Aorta (tissue), 5 donors: ENCODE measurements around the gene NEO1. TPM values are rescaled to one million over a fixed set of nuclear protein-coding genes. Genes with fewer than 3 reads are reported as not detected.
A peak's percentile ranks its signal among the peaks of the same experiment; 100 is the strongest.

Experiments used
- ATAC-seq: fragments of 200-7000 bp; cut with Tn5 transposase; one replicate; pipeline ENCODE4 v1.9.1; 2022; ENCODE audit warnings: moderate library complexity; ENCODE audit not compliant: low FRiP score
- DNase-seq, 2 donors: peaks; one replicate each; pipeline ENCODE4 v3.0.0-alpha.2; 2020
- H3K27ac ChIP-seq, 2 donors: one replicate each; pipeline ENCODE4 v1.5.1; 2013; ENCODE audit warnings: low read length in 2 of 2, mild to moderate bottlenecking in 2 of 2, moderate library complexity in 2 of 2, control low read depth in 1 of 2, inconsistent platforms in 1 of 2, low read depth in 1 of 2
- H3K27me3 ChIP-seq, 2 donors: one replicate each; pipeline ENCODE4 v1.6.1; 2013; ENCODE audit warnings: control low read depth in 1 of 2, low read length in 1 of 2, mild to moderate bottlenecking in 1 of 2, moderate library complexity in 1 of 2; ENCODE audit not compliant: insufficient read depth in 2 of 2, control insufficient read depth in 1 of 2
- H3K36me3 ChIP-seq, 2 donors: one replicate each; pipeline ENCODE4 v1.6.1; 2013; ENCODE audit warnings: control low read depth in 1 of 2, low read length in 1 of 2, mild to moderate bottlenecking in 1 of 2; ENCODE audit not compliant: insufficient read depth in 2 of 2, control insufficient read depth in 1 of 2
- H3K4me1 ChIP-seq, 2 donors: one replicate each; pipeline ENCODE4 v1.6.1; 2013; ENCODE audit warnings: low read length in 2 of 2, control low read depth in 1 of 2, mild to moderate bottlenecking in 1 of 2, moderate library complexity in 1 of 2; ENCODE audit not compliant: insufficient read depth in 2 of 2, control insufficient read depth in 1 of 2
- H3K4me3 ChIP-seq, 2 donors: one replicate each; pipeline ENCODE4 v1.5.1; 2013; ENCODE audit warnings: low read length in 2 of 2, control low read depth in 1 of 2, mild to moderate bottlenecking in 1 of 2
- H3K9me3 ChIP-seq: one replicate; pipeline ENCODE4 v1.6.1; 2013; ENCODE audit warnings: mild to moderate bottlenecking, low read length; ENCODE audit not compliant: control insufficient read depth
- WGBS, 2 donors: extraction: QIAGEN DNeasy Blood & Tissue Kit; methylation state at CpG; one replicate each; pipeline ENCODE4 v1.1.7; 2013; 5-methylcytosine and 5-hydroxymethylcytosine counted together
- intact Hi-C, 2 donors: fragments of 100-400 bp; cut with DNase I; formaldehyde crosslinking; loops; one replicate each; pipeline versions ENCODE4 v1.14.2 to v1.15.0; 2022
- polyA plus RNA-seq, 2 donors: library from polyadenylated mRNA; stranded (reverse); fragments of 200-250 nt; gene quantifications; one replicate each; pipeline ENCODE4 v1.2.3, GENCODE V29; 2013
- total RNA-seq, 2 donors: library from RNA; stranded (reverse); fragmentation: NEBNext Ultra II Directional; extraction: Animal tissue kit (Norgen Biotek cat#: 25700); gene quantifications; one replicate each; pipeline ENCODE4 v1.2.1, GENCODE V29; 2021
- donor health status: healthy with polysubstance abuse.
- donor health status: Bipolar disorder and iron deficiency.
- donor health status: DM: no; HTN: no; CAD: no.
- donor health status: DM: no; HTN: no; CAD: no.
- donor health status: DM: yes; HTN: yes; CAD: no.

The NEO1 gene
- total and polyA plus RNA-seq, 4 donors, result 11.3 to 46.7 (median 24.7) TPM

- no peaks in the 10 kb centered on the region for H3K9me3 ChIP-seq
- DNase-seq, result no peak
- no peak for ATAC-seq
- H3K27me3 ChIP-seq, result no peaks in the 10 kb centered on the region
- no peak overlapping the region for H3K4me3 ChIP-seq
- intact Hi-C loops, result loop anchor here (10.0 kb wide), 2 partner anchors 101 to 111 kb away; no protein-coding TSS in a partner anchor
- 23 to 41% methylated on average over 1 of the region's 1 CpG for WGBS, 2 donors
- no peak overlapping the region for H3K27ac ChIP-seq
- no peaks in the 10 kb centered on the region for H3K4me1 ChIP-seq
- no peaks in the 10 kb centered on the region for H3K36me3 ChIP-seq
These were observed 81.9 kb downstream of the NEO1 start for GRCh38 chr15:73134196-73134595.

DNA sequence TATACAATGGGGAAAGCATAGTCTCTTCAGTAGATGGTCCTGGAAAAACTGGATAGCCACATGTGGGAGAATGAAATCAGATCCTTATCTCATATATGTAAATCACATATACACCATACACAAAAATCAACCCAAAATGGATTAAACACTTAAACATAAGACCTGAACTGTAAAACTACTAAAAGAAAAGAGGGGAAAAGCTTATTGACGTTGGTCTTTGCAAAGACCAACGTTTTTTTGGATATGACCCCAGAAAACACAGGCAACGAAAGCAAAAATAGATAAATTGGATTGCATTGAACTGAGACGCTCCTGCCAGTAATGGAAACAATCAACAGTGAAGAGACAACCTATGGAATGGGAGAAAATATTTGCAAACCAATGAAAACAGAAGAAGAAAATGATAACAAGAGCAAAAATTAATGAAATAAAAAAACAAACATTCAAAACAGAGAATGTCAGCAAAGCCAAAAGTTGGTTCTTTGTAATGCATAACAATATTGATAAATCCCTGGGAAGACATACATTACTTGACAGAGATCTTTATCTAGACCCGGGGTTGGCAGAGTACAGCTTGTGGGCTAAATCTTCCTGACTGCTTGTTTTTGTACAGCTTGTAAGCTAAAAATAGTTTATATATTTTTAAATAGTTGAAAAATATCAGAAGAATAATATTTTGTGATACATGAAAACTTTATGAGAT, 86.9 kb downstream of the NEO1 start:
- ATAC-seq (no peak), DNase-seq (no peak)
- intact Hi-C loops, result loop anchor here (10.0 kb wide), 2 partner anchors 96 to 106 kb away; no protein-coding TSS in a partner anchor
- no peaks in the 10 kb centered on the region for H3K36me3 ChIP-seq
- peaks cover 0 to 4% of the 10 kb centered on the region in 2 donors for H3K4me1 ChIP-seq
- 2 to 9% methylated on average over 5 of the region's 5 CpGs for WGBS, 2 donors
- peak overlapping the region in 1 of 2 donors; percentile 43 for H3K27ac ChIP-seq
- no peaks in the 10 kb centered on the region for H3K27me3 ChIP-seq
- H3K9me3 ChIP-seq, result no peaks in the 10 kb centered on the region
- H3K4me3 ChIP-seq, result no peak overlapping the region

DNA sequence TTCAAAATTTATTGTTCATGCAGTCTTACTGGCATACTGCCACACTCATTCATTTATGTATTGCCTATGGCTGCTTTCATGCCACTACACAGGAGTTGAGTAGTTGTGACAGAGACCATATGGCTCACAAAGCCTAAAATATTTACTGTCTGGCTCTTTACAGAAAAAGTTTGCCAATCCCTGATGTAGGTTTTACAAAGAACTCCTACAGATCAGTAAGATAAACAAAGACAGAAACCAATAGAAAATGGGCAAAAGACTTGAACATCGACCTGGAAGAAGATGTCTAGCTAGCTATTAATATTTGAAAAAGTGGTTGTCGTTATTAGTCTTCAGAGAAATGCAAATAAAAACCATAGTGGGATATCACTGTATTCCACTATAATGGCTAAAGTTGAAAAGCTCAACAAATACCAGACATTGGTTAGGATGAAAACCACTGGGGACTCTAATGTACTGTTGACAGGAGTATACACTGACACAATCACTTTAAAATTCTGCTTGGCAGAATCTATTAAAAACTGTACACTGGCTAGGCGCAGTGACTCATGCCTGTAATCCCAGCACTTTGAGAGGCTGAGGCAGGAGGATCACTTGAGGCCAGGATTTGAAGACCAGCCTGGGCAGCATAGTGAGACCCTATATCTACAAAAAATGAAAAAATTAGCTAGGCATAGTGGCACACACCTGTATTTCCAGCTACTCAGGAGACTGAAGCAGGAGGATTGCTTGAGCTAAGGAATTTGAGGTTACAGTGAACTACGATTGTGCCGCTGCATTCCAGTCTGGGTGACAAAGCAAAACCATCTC, 87.7 kb downstream of the NEO1 start:
- intact Hi-C loops, result loop anchor here (10.0 kb wide), 2 partner anchors 95 to 105 kb away; no protein-coding TSS in a partner anchor
- 48 to 53% methylated on average over 5 of the region's 5 CpGs for WGBS, 2 donors

DNA sequence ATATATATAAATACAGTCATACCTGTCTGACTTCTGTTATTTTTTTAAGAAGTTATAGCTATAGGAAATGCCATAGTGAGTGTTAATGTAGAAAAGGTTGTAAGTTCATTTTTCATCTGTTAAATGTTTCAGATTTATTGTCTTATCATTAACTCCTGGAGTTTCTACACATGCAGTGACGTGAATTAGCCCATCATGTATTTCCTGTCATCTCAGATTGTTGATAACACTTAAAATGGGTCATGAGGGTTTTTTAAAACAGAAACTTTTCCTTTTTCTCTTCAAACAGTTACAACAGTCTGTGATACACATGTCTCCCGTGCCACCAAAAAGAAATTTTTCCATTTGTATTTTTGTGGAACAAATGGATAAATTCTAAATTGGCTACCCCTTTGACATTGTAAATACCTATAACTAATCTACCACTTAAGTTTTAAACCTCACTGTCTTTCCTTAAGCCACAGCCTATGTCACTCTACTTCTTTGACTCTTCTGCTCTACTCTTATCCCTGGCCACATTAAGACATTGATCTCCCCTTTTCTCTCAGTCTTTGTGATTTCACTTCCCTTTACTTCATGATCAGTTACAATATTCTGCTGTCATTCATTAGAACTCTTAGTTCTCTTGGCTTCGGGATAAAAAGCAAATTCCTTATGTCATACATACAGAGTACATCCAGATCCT, 89.1 kb downstream of the NEO1 start:
- Histone ChIP-seq H3K27ac (no peak overlapping the region), H3K4me3 (no peak overlapping the region), H3K27me3 (no peaks in the 10 kb centered on the region), H3K4me1 (peaks cover 0 to 4% of the 10 kb centered on the region in 2 donors), H3K36me3 (no peaks in the 10 kb centered on the region), H3K9me3 (no peaks in the 10 kb centered on the region)
- DNase-seq, result no peak
- intact Hi-C loops, result no loop called here
- 37 to 40% methylated on average over 3 of the region's 3 CpGs for WGBS, 2 donors
- ATAC-seq, result no peak

More for the DNA sequence above, 87.7 kb downstream of the NEO1 start:
- no peak overlapping the region for H3K27ac ChIP-seq
- ATAC-seq (no peak), DNase-seq (no peak)
- no peaks in the 10 kb centered on the region for H3K27me3 ChIP-seq
- no peaks in the 10 kb centered on the region for H3K36me3 ChIP-seq
- no peak overlapping the region for H3K4me3 ChIP-seq
- peaks cover 0 to 4% of the 10 kb centered on the region in 2 donors for H3K4me1 ChIP-seq
- no peaks in the 10 kb centered on the region for H3K9me3 ChIP-seq

- no peaks in the 10 kb centered on the region for H3K36me3 ChIP-seq
- H3K4me1 ChIP-seq, result peaks cover 0 to 4% of the 10 kb centered on the region in 2 donors
- H3K9me3 ChIP-seq, result no peaks in the 10 kb centered on the region
- WGBS, 2 donors, result 97 to 98% methylated on average over 12 of the region's 12 CpGs
- intact Hi-C loops, result no loop called here
- no peak for ATAC-seq
- no peak for DNase-seq
- no peak overlapping the region for H3K27ac ChIP-seq
- H3K27me3 ChIP-seq, result no peaks in the 10 kb centered on the region
- no peak overlapping the region for H3K4me3 ChIP-seq
These were observed 90.8 kb downstream of the NEO1 start for GRCh38 chr15:73142802-73143762.

GRCh38 chr15:73143763-73144155, 91.5 kb downstream of the NEO1 start:
- Histone ChIP-seq H3K4me1 (peaks cover 0 to 4% of the 10 kb centered on the region in 2 donors), H3K36me3 (no peaks in the 10 kb centered on the region), H3K27me3 (no peaks in the 10 kb centered on the region), H3K27ac (no peak overlapping the region), H3K4me3 (no peak overlapping the region), H3K9me3 (no peaks in the 10 kb centered on the region)
- DNase-seq (no peak), ATAC-seq (no peak)
- WGBS, 2 donors, result 63 to 73% methylated on average over 1 of the region's 1 CpG
- intact Hi-C loops, result no loop called here

- H3K4me1 ChIP-seq, result no peaks in the 10 kb centered on the region
- intact Hi-C loops, result no loop called here
- ATAC-seq, result no peak
- H3K9me3 ChIP-seq, result no peaks in the 10 kb centered on the region
- no peak overlapping the region for H3K4me3 ChIP-seq
- DNase-seq, result no peak
- no peaks in the 10 kb centered on the region for H3K36me3 ChIP-seq
- H3K27ac ChIP-seq, result no peak overlapping the region
- no peaks in the 10 kb centered on the region for H3K27me3 ChIP-seq
These were observed 94.2 kb downstream of the NEO1 start for GRCh38 chr15:73146419-73146818.

GRCh38 chr15:73150831-73151230, 98.6 kb downstream of the NEO1 start:
- H3K9me3 ChIP-seq, result no peaks in the 10 kb centered on the region
- no peak for ATAC-seq
- peaks cover 0 to 3% of the 10 kb centered on the region in 2 donors for H3K36me3 ChIP-seq
- H3K27me3 ChIP-seq, result no peaks in the 10 kb centered on the region
- H3K4me3 ChIP-seq, result no peak overlapping the region
- no peaks in the 10 kb centered on the region for H3K4me1 ChIP-seq
- H3K27ac ChIP-seq, result no peak overlapping the region
- no peak for DNase-seq
- WGBS, 2 donors, result 86 to 92% methylated on average over 2 of the region's 2 CpGs
- intact Hi-C loops, result no loop called here
